ENCODE data around the gene ODF2L. TPM values are rescaled to one million over a fixed set of nuclear protein-coding genes. Genes with fewer than 3 reads are reported as not detected.

ODF2L gene
- total and polyA plus RNA-seq, 2 of the 4 experiments (the other 2 are of a cell fraction) = 10.4 to 12.3 TPM

DNA sequence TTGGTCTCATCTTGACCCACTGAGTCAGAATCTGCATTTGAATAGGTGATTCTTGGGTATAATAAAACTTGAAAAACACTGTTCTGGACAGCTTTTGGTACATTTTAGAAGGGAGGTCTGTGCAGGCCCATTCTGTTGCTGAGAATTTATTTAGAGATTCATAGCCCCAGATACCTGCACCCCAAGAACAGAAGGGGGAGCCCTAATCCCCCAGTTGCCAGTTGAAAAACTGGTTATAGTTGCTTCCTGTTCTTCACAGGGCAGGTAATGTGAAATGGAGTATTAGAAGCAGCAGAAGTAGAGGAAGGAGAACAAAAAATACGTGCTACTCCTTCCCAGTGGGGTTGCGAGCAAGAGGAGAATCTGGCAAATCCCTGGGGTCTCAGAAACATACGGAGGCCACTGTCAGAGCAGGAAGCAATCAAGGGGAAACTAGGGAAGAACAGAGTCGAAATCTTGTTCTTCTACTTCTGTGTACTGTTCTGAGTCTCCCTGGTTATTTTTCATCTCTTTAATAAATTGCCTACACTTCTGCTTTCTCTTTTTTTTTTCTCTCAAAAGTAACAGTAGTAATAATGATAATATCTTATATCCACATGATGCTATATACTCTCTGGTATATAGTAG is 23.3 kb upstream of the ODF2L start:
- no peak overlapping the region for H3K9ac ChIP-seq (ENCODE audit: low read depth, low read length)
- dilution Hi-C loops (cut with HindIII; ENCODE audit: low sequenced_read_pairs, unreplicated experiment) (no loop called here), intact Hi-C loops (cut with micrococcal nuclease) (no loop called here), in situ Hi-C loops (cut with MboI; ENCODE audit: low sequenced_read_pairs) (no loop called here)
- H2AK9ac ChIP-seq (replicated peaks; ENCODE audit: low read depth, low read length, poor library complexity) = no peak overlapping the region
- H3K27me3 ChIP-seq (ENCODE audit: control insufficient read depth, insufficient read depth, low read length) = peaks cover 4% of the 10 kb centered on the region; the same call in 1 of the 2 replicates
- no peak overlapping the region for H3K18ac ChIP-seq (ENCODE audit: low read depth, low read length)
- H2AK5ac ChIP-seq (ENCODE audit: low read depth, low read length) = no peak overlapping the region
- H4K8ac ChIP-seq (ENCODE audit: low read depth in 2 of 2, low read length in 2 of 2) = no peak overlapping the region
- H3K27ac ChIP-seq (ENCODE audit: insufficient read depth, low read length) = no peak overlapping the region
- TF ChIP-seq, protein P1, sequence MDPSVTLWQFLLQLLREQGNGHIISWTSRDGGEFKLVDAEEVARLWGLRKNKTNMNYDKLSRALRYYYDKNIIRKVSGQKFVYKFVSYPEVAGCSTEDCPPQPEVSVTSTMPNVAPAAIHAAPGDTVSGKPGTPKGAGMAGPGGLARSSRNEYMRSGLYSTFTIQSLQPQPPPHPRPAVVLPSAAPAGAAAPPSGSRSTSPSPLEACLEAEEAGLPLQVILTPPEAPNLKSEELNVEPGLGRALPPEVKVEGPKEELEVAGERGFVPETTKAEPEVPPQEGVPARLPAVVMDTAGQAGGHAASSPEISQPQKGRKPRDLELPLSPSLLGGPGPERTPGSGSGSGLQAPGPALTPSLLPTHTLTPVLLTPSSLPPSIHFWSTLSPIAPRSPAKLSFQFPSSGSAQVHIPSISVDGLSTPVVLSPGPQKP (IDR thresholded peaks at IDR 0.05; ENCODE audit: borderline replicate concordance, low read depth, low read length) = no peak
- TF ChIP-seq, protein P2, sequence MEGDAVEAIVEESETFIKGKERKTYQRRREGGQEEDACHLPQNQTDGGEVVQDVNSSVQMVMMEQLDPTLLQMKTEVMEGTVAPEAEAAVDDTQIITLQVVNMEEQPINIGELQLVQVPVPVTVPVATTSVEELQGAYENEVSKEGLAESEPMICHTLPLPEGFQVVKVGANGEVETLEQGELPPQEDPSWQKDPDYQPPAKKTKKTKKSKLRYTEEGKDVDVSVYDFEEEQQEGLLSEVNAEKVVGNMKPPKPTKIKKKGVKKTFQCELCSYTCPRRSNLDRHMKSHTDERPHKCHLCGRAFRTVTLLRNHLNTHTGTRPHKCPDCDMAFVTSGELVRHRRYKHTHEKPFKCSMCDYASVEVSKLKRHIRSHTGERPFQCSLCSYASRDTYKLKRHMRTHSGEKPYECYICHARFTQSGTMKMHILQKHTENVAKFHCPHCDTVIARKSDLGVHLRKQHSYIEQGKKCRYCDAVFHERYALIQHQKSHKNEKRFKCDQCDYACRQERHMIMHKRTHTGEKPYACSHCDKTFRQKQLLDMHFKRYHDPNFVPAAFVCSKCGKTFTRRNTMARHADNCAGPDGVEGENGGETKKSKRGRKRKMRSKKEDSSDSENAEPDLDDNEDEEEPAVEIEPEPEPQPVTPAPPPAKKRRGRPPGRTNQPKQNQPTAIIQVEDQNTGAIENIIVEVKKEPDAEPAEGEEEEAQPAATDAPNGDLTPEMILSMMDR (conservative IDR thresholded peaks at IDR 0.05; ENCODE audit: low read depth, low read length) = peak; percentile 29; the same call in 1 of the 2 replicates
- 0 out of 2 replicates have a peak, but pooled peaks have one; percentile 10 for TF ChIP-seq SMC3 (IDR thresholded peaks at IDR 0.05; ENCODE audit: low read depth, low read length)
- H3K4me2 ChIP-seq (ENCODE audit: low read depth, low read length) = no peak overlapping the region
- no peak overlapping the region for H3K23ac ChIP-seq (ENCODE audit: low read depth, low read length)
- H2BK20ac ChIP-seq (ENCODE audit: low read depth, low read length) = no peak overlapping the region
- POLR2A ChIA-PET (ENCODE audit: unreplicated experiment) = no interaction called here
- H3K36me3 ChIP-seq (ENCODE audit: control insufficient read depth, insufficient read depth, low read length) = no peaks in the 10 kb centered on the region
- H4K91ac ChIP-seq (ENCODE audit: insufficient read depth, low read depth, low read length) = no peak overlapping the region
- no peaks in the 10 kb centered on the region for H3K9me3 ChIP-seq (ENCODE audit: control insufficient read depth, insufficient read depth, low read length)
- H3K79me1 ChIP-seq (ENCODE audit: low read depth in 1 of 2, low read length in 2 of 2) = no peaks in the 10 kb centered on the region
- CTCF ChIA-PET = no interaction called here
- WGBS, 2 experiments (ENCODE audit: extremely low coverage in 2 of 2, insufficient read length in 1 of 2) = 50% methylated on average over 1 of the region's 4 CpGs; no CpG with 5 or more reads in 1 of the 2 experiments
- H3K4ac ChIP-seq (ENCODE audit: low read depth, low read length) = no peak overlapping the region
- no peak overlapping the region for H2BK120ac ChIP-seq (ENCODE audit: low read depth, low read length)
- H3K4me3 ChIP-seq (ENCODE audit: insufficient read depth, low read depth, low read length) = no peak overlapping the region
- no peaks in the 10 kb centered on the region for H4K20me1 ChIP-seq (ENCODE audit: insufficient read depth, low read length)
- no peak for DNase-seq
- ATAC-seq (ENCODE audit: low read depth) = no peak
- BruUV-seq (replicated peaks) = no TSS peak
- no peak overlapping the region for H2BK15ac ChIP-seq (ENCODE audit: low read depth, low read length)
- no peak overlapping the region for H2AFZ ChIP-seq (replicated peaks; ENCODE audit: low read length, poor library complexity)
- H3K9me1 ChIP-seq (ENCODE audit: insufficient read depth, low read length) = no peaks in the 10 kb centered on the region
- no peak overlapping the region for H4K5ac ChIP-seq (ENCODE audit: low read depth, low read length)
- H3K14ac ChIP-seq (replicated peaks; ENCODE audit: low read depth, low read length) = no peak overlapping the region
- no peaks in the 10 kb centered on the region for H3K4me1 ChIP-seq (ENCODE audit: control insufficient read depth, insufficient read depth, low read length)
- H3K56ac ChIP-seq (ENCODE audit: extremely low read depth, insufficient read depth, low read length) = no peak overlapping the region
- H2BK5ac ChIP-seq (ENCODE audit: low read depth, low read length, poor library complexity, severe bottlenecking) = no peak overlapping the region

Data from IMR-90 (cell line).